Liver (tissue), 9 donors: ENCODE data around the gene RAB3GAP2. TPM values are rescaled to one million over a fixed set of nuclear protein-coding genes. Genes with fewer than 3 reads are reported as not detected.
"Not testable (repeated sequence)": the region's sequence is repeated elsewhere in the genome, so short reads cannot be mapped to it uniquely, and the experiment has no call there.

Experiments
- DNase-seq: peaks from one replicate; pipeline ENCODE4 v3.0.0-alpha.2; 2017; ENCODE audit warnings: low spot score
- H3K27ac ChIP-seq, 2 donors: one replicate each; pipeline ENCODE4 v1.7.0; 2013; ENCODE audit warnings: inconsistent platforms in 2 of 2, low read length in 2 of 2, control low read depth in 1 of 2, low read depth in 1 of 2, mild to moderate bottlenecking in 1 of 2
- H3K27me3 ChIP-seq, 4 donors: one replicate each; pipeline versions ENCODE4 v1.6.1 to v1.7.0; 2013; ENCODE audit warnings: low read length in 3 of 4, inconsistent platforms in 1 of 4, mild to moderate bottlenecking in 1 of 4, moderate library complexity in 1 of 4; ENCODE audit not compliant: control insufficient read depth in 4 of 4, insufficient read depth in 4 of 4
- H3K36me3 ChIP-seq, 4 donors: one replicate each; pipeline versions ENCODE4 v1.6.1 to v1.7.0; 2013; ENCODE audit warnings: low read length in 3 of 4, mild to moderate bottlenecking in 3 of 4, low read depth in 1 of 4, moderate library complexity in 1 of 4; ENCODE audit not compliant: control insufficient read depth in 4 of 4, insufficient read depth in 3 of 4
- H3K4me1 ChIP-seq, 4 donors: one replicate each; pipeline versions ENCODE4 v1.6.1 to v1.7.0; 2013; ENCODE audit warnings: low read length in 3 of 4, mild to moderate bottlenecking in 3 of 4, moderate library complexity in 1 of 4; ENCODE audit not compliant: control insufficient read depth in 4 of 4, insufficient read depth in 4 of 4
- H3K4me3 ChIP-seq, 3 donors: one replicate each; pipeline versions ENCODE4 v1.6.1 to v1.7.0; 2013; ENCODE audit warnings: low read length in 3 of 3, control low read depth in 1 of 3, low read depth in 1 of 3, mild to moderate bottlenecking in 1 of 3
- H3K9ac ChIP-seq, 2 donors: one replicate each; pipeline ENCODE4 v1.7.0; 2013; ENCODE audit warnings: low read length in 2 of 2, mild to moderate bottlenecking in 2 of 2, moderate library complexity in 2 of 2, control low read depth in 1 of 2, low read depth in 1 of 2
- H3K9me3 ChIP-seq, 4 donors: one replicate each; pipeline versions ENCODE4 v1.6.1 to v1.7.0; 2013; ENCODE audit warnings: low read length in 3 of 4; ENCODE audit not compliant: control insufficient read depth in 4 of 4
- ATF3 ChIP-seq: IDR thresholded peaks from 2 replicates; pipeline ENCODE4 v1.6.1; 2016; ENCODE audit warnings: antibody characterized with exemption
- EGR1 ChIP-seq, 2 donors: IDR thresholded peaks; 2 replicates each; pipeline ENCODE4 v1.6.1; 2016 to 2018; ENCODE audit warnings: antibody characterized with exemption in 2 of 2, low read depth in 2 of 2
- FOXA2 ChIP-seq: IDR thresholded peaks from 2 replicates; pipeline ENCODE4 v1.6.1; 2016; ENCODE audit warnings: antibody characterized with exemption
- GABPA ChIP-seq, 2 donors: IDR thresholded peaks in 1 of 2; conservative IDR thresholded peaks in 1 of 2; 2 replicates each; pipeline ENCODE4 v1.6.1; 2016; ENCODE audit warnings: antibody characterized with exemption in 2 of 2, mild to moderate bottlenecking in 1 of 2, moderate library complexity in 1 of 2
- HNF4A ChIP-seq, 2 donors: conservative IDR thresholded peaks; 2 replicates each; pipeline ENCODE4 v1.6.1; 2016; ENCODE audit warnings: antibody characterized with exemption in 2 of 2, mild to moderate bottlenecking in 2 of 2
- HNF4G ChIP-seq: IDR thresholded peaks from 2 replicates; pipeline ENCODE4 v1.6.1; 2016; ENCODE audit warnings: antibody characterized with exemption
- JUND ChIP-seq, 2 donors: IDR thresholded peaks; 2 replicates each; pipeline ENCODE4 v1.6.1; 2016; ENCODE audit warnings: antibody characterized with exemption in 2 of 2
- NR2F2 ChIP-seq: IDR thresholded peaks from 2 replicates; pipeline ENCODE4 v1.6.1; 2016; ENCODE audit warnings: antibody characterized with exemption
- RAD21 ChIP-seq, 2 donors: IDR thresholded peaks; 2 replicates each; pipeline ENCODE4 v1.6.1; 2016; ENCODE audit warnings: antibody characterized with exemption in 2 of 2, mild to moderate bottlenecking in 2 of 2
- REST ChIP-seq: IDR thresholded peaks from 2 replicates; pipeline ENCODE4 v1.6.1; 2016; ENCODE audit warnings: antibody characterized with exemption, mild to moderate bottlenecking
- SP1 ChIP-seq: IDR thresholded peaks from 2 replicates; pipeline ENCODE4 v1.6.1; 2018; ENCODE audit warnings: antibody characterized with exemption, mild to moderate bottlenecking
- TAF1 ChIP-seq: conservative IDR thresholded peaks from 2 replicates; pipeline ENCODE4 v1.6.1; 2016; ENCODE audit warnings: antibody characterized with exemption, mild to moderate bottlenecking
- YY1 ChIP-seq: IDR thresholded peaks from 2 replicates; pipeline ENCODE4 v1.6.1; 2016; ENCODE audit warnings: antibody characterized with exemption, mild to moderate bottlenecking
- WGBS: extraction: QIAGEN DNeasy Blood & Tissue Kit; methylation state at CpG from one replicate; pipeline ENCODE4 v1.1.7; 2013; 5-methylcytosine and 5-hydroxymethylcytosine counted together
- polyA plus RNA-seq, 2 donors: library from polyadenylated mRNA; stranded (reverse) in 1 of 2; unstranded in 1 of 2; fragments of 200-250 nt in 1 of 2; fragments of >200 nt in 1 of 2; fragmentation: Nextera tagmentation in 1 of 2; extraction: Ambion mirVana in 1 of 2; gene quantifications; one replicate each; pipeline versions ENCODE4 v1.2.1 to v1.2.3, GENCODE V29; 2013 to 2015
- total RNA-seq, 2 donors: library from RNA; depleted of rRNA; stranded (reverse); fragments of >200 nt; gene quantifications; one replicate each; pipeline ENCODE4 v1.2.3, GENCODE V29; 2014
- TF ChIP-seq, protein P1 (sequence below): fragments of 150-350 bp; IDR thresholded peaks from 2 replicates; pipeline ENCODE4 v1.5.1; 2017; ENCODE audit warnings: improper control_type of control experiment, low read depth, low read length; ENCODE audit not compliant: missing input control
- TF ChIP-seq, protein P2 (sequence below): IDR thresholded peaks from 2 replicates; pipeline ENCODE4 v1.6.1; 2016; ENCODE audit warnings: antibody characterized with exemption
- TF ChIP-seq, protein P3 (sequence below): IDR thresholded peaks from 2 replicates; pipeline ENCODE4 v1.6.1; 2016; ENCODE audit warnings: antibody characterized with exemption
- donor health status: healthy.
- donor health status: healthy.
- donor health status: healthy.
- donor health status: healthy.
- donor health status: healthy.

RAB3GAP2 gene
- total and polyA plus RNA-seq, 4 donors, result 5.3 to 24.0 (median 11.4) TPM

DNA sequence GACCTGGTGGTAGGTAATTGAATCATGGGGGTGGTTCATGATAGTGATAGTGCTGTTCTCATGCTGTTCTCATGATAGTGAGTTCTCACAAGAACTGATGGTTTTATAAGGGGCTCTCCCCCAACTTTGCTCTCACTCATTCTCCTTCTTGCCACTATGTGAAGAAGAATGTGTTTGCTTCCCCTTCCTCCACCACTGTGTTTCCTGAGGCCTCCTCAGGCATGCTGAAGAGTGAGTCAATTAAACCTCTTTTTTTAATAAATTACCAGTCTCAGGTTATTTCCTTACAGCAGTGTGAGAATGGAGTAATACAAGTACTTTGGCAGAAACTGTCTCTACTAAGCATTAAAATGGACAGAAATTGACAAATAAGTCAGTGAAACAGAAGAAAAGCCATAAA, 21.6 kb downstream of the RAB3GAP2 start:
- Histone ChIP-seq H3K27me3 (no peaks in the 10 kb centered on the region), H3K9ac (no peak overlapping the region), H3K27ac (no peak overlapping the region), H3K4me1 (no peaks in the 10 kb centered on the region), H3K36me3 (peaks cover 4 to 16% (median 8%) of the 10 kb centered on the region in 4 donors), H3K4me3 (no peak overlapping the region), H3K9me3 (peaks cover 0 to 8% (median 4%) of the 10 kb centered on the region in 4 donors)
- no peak for DNase-seq
- no peak for TF ChIP-seq ATF3
- TF ChIP-seq HNF4G, result no peak
- TF ChIP-seq SP1, result no peak
- TF ChIP-seq TAF1, result no peak
- TF ChIP-seq NR2F2, result no peak
- TF ChIP-seq RAD21 (IDR thresholded peaks at IDR 0.05), result no peak
- no peak for TF ChIP-seq JUND (IDR thresholded peaks at IDR 0.05)

DNA sequence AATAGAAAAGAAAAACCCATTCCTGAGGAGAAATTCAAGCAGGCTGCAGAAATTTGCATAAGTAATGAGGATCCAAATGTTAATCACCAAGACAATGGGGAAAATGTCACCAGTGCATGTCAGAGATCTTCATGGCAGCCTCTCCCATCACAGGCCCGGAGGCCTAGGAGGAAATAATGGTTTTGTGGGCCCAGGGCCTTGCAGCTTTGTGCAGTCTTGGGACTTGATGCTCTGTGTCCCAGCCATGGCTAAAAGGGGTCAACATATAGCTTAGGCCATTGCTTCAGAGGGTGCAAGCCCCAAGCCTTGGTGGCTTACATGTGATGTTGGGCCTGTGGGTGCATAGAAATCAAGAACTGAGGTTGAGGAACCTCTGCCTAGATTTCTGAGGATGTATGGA, 22.7 kb downstream of the RAB3GAP2 start:
- Histone ChIP-seq H3K27me3 (no peaks in the 10 kb centered on the region), H3K9ac (no peak overlapping the region), H3K4me1 (no peaks in the 10 kb centered on the region), H3K36me3 (peaks cover 4 to 16% (median 8%) of the 10 kb centered on the region in 4 donors), H3K9me3 (peaks cover 0 to 8% (median 4%) of the 10 kb centered on the region in 4 donors), H3K27ac (no peak overlapping the region), H3K4me3 (no peak overlapping the region)
- 97% methylated on average over 1 of the region's 1 CpG for WGBS
- DNase-seq, result no peak
- no peak for TF ChIP-seq REST
- no peak for TF ChIP-seq RAD21 (IDR thresholded peaks at IDR 0.05)
- TF ChIP-seq GABPA (IDR thresholded peaks at IDR 0.05 in 1 of 2, conservative IDR thresholded peaks at IDR 0.05 in 1 of 2), result no peak
- no peak for TF ChIP-seq FOXA2
- no peak for TF ChIP-seq YY1
- TF ChIP-seq EGR1 (IDR thresholded peaks at IDR 0.05; ENCODE audit: low read depth in 2 of 2), result no peak
- TF ChIP-seq, protein P1, sequence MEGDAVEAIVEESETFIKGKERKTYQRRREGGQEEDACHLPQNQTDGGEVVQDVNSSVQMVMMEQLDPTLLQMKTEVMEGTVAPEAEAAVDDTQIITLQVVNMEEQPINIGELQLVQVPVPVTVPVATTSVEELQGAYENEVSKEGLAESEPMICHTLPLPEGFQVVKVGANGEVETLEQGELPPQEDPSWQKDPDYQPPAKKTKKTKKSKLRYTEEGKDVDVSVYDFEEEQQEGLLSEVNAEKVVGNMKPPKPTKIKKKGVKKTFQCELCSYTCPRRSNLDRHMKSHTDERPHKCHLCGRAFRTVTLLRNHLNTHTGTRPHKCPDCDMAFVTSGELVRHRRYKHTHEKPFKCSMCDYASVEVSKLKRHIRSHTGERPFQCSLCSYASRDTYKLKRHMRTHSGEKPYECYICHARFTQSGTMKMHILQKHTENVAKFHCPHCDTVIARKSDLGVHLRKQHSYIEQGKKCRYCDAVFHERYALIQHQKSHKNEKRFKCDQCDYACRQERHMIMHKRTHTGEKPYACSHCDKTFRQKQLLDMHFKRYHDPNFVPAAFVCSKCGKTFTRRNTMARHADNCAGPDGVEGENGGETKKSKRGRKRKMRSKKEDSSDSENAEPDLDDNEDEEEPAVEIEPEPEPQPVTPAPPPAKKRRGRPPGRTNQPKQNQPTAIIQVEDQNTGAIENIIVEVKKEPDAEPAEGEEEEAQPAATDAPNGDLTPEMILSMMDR, result no peak
- TF ChIP-seq, protein P2, sequence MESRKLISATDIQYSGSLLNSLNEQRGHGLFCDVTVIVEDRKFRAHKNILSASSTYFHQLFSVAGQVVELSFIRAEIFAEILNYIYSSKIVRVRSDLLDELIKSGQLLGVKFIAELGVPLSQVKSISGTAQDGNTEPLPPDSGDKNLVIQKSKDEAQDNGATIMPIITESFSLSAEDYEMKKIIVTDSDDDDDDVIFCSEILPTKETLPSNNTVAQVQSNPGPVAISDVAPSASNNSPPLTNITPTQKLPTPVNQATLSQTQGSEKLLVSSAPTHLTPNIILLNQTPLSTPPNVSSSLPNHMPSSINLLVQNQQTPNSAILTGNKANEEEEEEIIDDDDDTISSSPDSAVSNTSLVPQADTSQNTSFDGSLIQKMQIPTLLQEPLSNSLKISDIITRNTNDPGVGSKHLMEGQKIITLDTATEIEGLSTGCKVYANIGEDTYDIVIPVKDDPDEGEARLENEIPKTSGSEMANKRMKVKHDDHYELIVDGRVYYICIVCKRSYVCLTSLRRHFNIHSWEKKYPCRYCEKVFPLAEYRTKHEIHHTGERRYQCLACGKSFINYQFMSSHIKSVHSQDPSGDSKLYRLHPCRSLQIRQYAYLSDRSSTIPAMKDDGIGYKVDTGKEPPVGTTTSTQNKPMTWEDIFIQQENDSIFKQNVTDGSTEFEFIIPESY, result no peak
- TF ChIP-seq SP1, result no peak
- no peak for TF ChIP-seq TAF1
- TF ChIP-seq HNF4A (conservative IDR thresholded peaks at IDR 0.05), result no peak
- TF ChIP-seq ATF3, result no peak
- TF ChIP-seq, protein P3, sequence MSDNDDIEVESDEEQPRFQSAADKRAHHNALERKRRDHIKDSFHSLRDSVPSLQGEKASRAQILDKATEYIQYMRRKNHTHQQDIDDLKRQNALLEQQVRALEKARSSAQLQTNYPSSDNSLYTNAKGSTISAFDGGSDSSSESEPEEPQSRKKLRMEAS, result no peak
- TF ChIP-seq JUND (IDR thresholded peaks at IDR 0.05), result no peak

DNA sequence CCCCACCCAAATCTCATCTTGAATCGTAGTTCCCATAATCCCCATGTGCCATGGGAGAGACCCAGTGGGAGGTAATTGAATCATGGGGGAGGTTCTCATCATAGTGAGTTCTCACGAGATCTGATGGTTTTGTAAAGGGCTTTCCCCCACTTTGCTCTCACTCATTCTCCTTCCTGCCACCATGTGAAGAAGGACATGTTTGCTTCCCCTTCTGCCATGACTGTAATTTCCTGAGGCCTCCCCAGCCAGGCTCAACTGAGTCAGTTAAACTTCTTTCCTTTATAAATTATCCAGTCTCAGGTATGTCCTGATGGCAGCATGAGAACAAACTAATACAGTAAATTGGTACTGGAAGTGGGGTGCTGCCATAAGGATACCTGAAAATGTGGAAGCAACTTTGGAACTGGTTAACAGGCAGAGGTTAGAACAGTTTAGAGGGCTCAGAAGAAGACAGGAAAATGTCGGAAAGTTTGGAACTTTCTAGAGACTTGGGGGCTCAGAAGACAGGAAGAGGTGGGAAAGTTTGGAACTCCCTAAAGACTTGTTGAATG, 23.5 kb downstream of the RAB3GAP2 start:
- DNase-seq, H3K9me3 ChIP-seq: not testable (repeated sequence)

DNA sequence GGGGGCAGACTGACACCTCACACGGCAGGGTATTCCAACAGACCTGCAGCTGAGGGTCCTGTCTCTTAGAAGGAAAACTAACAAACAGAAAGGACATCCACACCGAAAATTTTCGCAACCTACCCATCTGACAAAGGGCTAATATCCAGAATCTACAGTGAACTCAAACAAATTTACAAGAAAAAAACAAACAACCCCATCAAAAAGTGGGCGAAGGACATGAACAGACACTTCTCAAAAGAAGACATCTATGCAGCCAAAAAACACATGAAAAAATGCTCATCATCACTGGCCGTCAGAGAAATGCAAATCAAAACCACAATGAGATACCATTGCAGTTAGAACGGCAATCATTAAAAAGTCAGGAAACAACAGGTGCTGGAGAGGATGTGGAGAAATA, 26.4 kb downstream of the RAB3GAP2 start:
- 92% methylated on average over 5 of the region's 6 CpGs for WGBS
- not testable (repeated sequence) for H3K9me3 ChIP-seq, H3K9ac ChIP-seq, H3K4me1 ChIP-seq, H3K36me3 ChIP-seq, H3K27ac ChIP-seq, H3K4me3 ChIP-seq, H3K27me3 ChIP-seq, DNase-seq

More for the DNA sequence above, 23.5 kb downstream of the RAB3GAP2 start:
- H3K4me3 ChIP-seq, H3K4me1 ChIP-seq, H3K27me3 ChIP-seq, H3K27ac ChIP-seq, H3K9ac ChIP-seq: not testable (repeated sequence)
- peaks cover 4 to 16% (median 8%) of the 10 kb centered on the region in 4 donors for H3K36me3 ChIP-seq
- WGBS, result 99% methylated on average over 3 of the region's 3 CpGs
